Measurements from ENCODE around the gene SHC3.

- TF ChIP-seq CTCF (IDR thresholded peaks at IDR 0.05) (no peak), POLR2A (IDR thresholded peaks at IDR 0.05) (no peak)
Observed at GRCh38 chr9:89187541-89187940, 8.9 kb upstream of the SHC3 start.
